HUES6 (cell line): ENCODE measurements around the gene GIMAP1.

Experiments
- H3K27ac ChIP-seq: 2 replicates; pipeline ENCODE4 v1.7.0; 2013; ENCODE audit warnings: low read depth, mild to moderate bottlenecking, low read length, inconsistent platforms
- H3K27me3 ChIP-seq: 2 replicates; pipeline ENCODE4 v1.6.1; 2013; ENCODE audit warnings: low read length; ENCODE audit not compliant: control insufficient read depth, insufficient read depth
- H3K36me3 ChIP-seq: 2 replicates; pipeline ENCODE4 v1.6.1; 2013; ENCODE audit warnings: low read length; ENCODE audit not compliant: control insufficient read depth, insufficient read depth
- H3K4me1 ChIP-seq: 2 replicates; pipeline ENCODE4 v1.6.1; 2013; ENCODE audit warnings: low read length; ENCODE audit not compliant: control insufficient read depth, insufficient read depth
- H3K4me3 ChIP-seq: 2 replicates; pipeline ENCODE4 v1.5.1; 2013; ENCODE audit warnings: low read depth, low read length
- H3K9ac ChIP-seq: one replicate; pipeline ENCODE4 v1.6.1; 2013; ENCODE audit warnings: mild to moderate bottlenecking, low read length
- H3K9me3 ChIP-seq: 2 replicates; pipeline ENCODE4 v1.6.1; 2013; ENCODE audit warnings: low read depth, low read length; ENCODE audit not compliant: control insufficient read depth, insufficient read depth

The GIMAP1 gene

GRCh38 chr7:150688630-150689029 lies 27.8 kb upstream of the GIMAP1 start:
- no peak overlapping the region for H3K4me3 ChIP-seq
- H3K4me1 ChIP-seq: no peaks in the 10 kb centered on the region
- no peaks in the 10 kb centered on the region for H3K36me3 ChIP-seq
- no peaks in the 10 kb centered on the region for H3K9me3 ChIP-seq
- H3K9ac ChIP-seq: no peak overlapping the region
- peaks cover 62% of the 10 kb centered on the region for H3K27me3 ChIP-seq
- no peak overlapping the region for H3K27ac ChIP-seq

GRCh38 chr7:150695654-150696053 lies 20.8 kb upstream of the GIMAP1 start:
- Histone ChIP-seq H3K27me3 (peaks cover 18% of the 10 kb centered on the region), H3K4me1 (no peaks in the 10 kb centered on the region), H3K36me3 (no peaks in the 10 kb centered on the region), H3K9me3 (peaks cover 8% of the 10 kb centered on the region; the same call in 1 of the 2 replicates), H3K4me3 (no peak overlapping the region), H3K9ac (no peak overlapping the region), H3K27ac (no peak overlapping the region)

- no peak overlapping the region for H3K4me3 ChIP-seq
- H3K9ac ChIP-seq: no peak overlapping the region
- peaks cover 32% of the 10 kb centered on the region for H3K9me3 ChIP-seq
- no peaks in the 10 kb centered on the region for H3K36me3 ChIP-seq
- no peak overlapping the region for H3K27ac ChIP-seq
- no peaks in the 10 kb centered on the region for H3K4me1 ChIP-seq
- H3K27me3 ChIP-seq: no peaks in the 10 kb centered on the region
Observed at GRCh38 chr7:150703209-150703608, 13.2 kb upstream of the GIMAP1 start.

DNA sequence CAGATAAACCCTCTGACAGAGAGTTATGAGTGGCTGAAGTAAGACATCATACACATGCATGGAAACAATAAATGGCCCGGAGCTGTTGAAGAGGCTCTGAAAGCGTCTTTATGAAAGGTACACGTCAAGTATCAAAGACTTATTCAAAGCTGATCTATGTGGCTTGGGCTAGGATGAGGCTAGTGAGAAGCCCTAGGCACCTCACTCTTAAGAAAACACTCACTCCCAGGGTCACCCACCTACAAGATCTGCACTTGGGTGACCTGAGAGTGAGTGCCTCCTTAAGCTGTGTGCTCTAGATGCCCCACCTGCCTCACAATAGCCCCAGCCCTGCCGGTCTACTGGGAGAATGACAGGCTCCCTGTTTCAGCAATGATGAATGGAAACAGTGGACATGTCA lies 1.1 kb upstream of the GIMAP1 start:
- H3K27ac ChIP-seq: no peak overlapping the region
- H3K9ac ChIP-seq: no peak overlapping the region
- H3K36me3 ChIP-seq: no peaks in the 10 kb centered on the region
- no peak overlapping the region for H3K4me3 ChIP-seq
- H3K9me3 ChIP-seq: no peaks in the 10 kb centered on the region
- H3K4me1 ChIP-seq: no peaks in the 10 kb centered on the region
- H3K27me3 ChIP-seq: peaks cover 61% of the 10 kb centered on the region

DNA sequence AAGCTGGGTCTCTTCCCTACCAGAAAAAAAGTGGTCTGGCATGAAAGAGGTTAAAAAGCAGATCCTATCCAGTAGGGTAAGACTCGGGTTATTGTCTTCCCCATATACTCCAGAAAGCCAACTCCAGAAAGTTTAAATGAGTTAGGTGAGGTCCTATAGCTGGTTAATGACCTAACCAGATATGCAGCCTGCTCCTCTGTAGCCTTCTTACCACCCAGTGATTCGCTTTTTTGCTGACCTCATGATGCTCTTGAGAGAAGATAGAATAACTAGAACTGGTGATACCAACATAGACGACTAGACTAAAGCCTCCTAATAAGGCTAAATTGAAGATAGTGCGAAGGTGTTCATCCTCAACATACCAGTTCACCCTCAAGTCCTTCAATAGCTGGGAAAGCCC lies 675 bp upstream of the GIMAP1 start:
- H3K27ac ChIP-seq: no peak overlapping the region
- no peaks in the 10 kb centered on the region for H3K9me3 ChIP-seq
- H3K36me3 ChIP-seq: no peaks in the 10 kb centered on the region
- no peaks in the 10 kb centered on the region for H3K4me1 ChIP-seq
- no peak overlapping the region for H3K4me3 ChIP-seq
- H3K9ac ChIP-seq: no peak overlapping the region
- H3K27me3 ChIP-seq: peaks cover 65% of the 10 kb centered on the region

- H3K4me3 ChIP-seq: no peak overlapping the region
- no peak overlapping the region for H3K27ac ChIP-seq
- H3K9ac ChIP-seq: no peak overlapping the region
Observed at GRCh38 chr7:150716939-150717338, 526 bp downstream of the GIMAP1 start.

DNA sequence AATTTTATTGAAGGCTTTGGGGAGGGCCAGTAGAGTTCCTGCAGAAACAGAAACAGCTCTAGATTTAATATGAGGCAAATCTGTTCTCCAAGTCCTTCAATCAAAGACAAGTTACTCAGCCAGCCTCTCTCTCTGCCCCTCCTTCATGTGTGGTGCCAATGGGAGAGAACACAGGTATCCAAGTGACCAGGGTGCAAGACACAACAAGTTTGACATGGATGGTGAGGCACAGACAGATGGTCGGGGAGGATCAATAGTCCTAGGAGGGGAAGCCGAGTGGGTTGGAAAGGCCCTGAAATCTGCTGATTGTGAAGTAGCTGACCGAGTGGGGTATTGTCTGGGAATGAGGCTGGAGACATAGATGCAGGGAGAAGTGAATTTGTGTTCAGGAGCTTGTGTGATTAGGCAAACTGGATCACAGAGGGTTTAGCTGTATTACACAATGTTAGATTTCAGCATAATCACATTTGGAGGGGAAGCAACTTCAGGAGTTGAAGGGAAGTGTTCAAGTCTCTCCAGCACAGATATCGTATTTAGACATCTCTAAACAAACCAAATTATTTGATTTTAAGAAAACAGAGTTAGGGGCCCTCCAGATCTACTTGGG lies 1.5 kb downstream of the GIMAP1 start:
- H3K4me1 ChIP-seq: no peaks in the 10 kb centered on the region
- H3K27ac ChIP-seq: no peak overlapping the region
- H3K27me3 ChIP-seq: peaks cover 86% of the 10 kb centered on the region
- no peak overlapping the region for H3K9ac ChIP-seq
- H3K9me3 ChIP-seq: no peaks in the 10 kb centered on the region
- H3K4me3 ChIP-seq: no peak overlapping the region
- no peaks in the 10 kb centered on the region for H3K36me3 ChIP-seq

More at GRCh38 chr7:150716939-150717338, 526 bp downstream of the GIMAP1 start:
- Histone ChIP-seq H3K9me3 (no peaks in the 10 kb centered on the region), H3K27me3 (peaks cover 76% of the 10 kb centered on the region), H3K4me1 (no peaks in the 10 kb centered on the region), H3K36me3 (no peaks in the 10 kb centered on the region)

DNA sequence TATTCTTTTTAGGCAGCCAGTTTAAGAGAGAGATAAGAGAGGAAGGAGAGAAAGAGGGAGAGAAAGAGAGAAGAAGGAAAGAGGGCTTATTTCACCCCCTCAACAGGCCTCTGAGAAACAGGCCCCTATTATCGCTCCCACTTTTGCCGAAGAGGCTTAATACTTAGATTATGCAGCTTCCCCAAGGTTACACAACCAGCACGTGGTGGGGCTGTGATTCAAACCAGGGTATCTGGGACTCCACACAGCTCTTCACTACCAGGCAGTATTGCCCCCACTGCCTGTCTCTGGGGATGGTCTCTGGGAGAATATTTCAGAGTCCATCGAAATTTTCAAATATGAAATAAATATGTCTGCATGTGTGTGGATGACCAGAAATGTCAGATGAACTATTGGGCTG lies 3.0 kb downstream of the GIMAP1 start:
- Histone ChIP-seq H3K27me3 (peaks cover 99% of the 10 kb centered on the region), H3K4me3 (no peak overlapping the region), H3K9me3 (no peaks in the 10 kb centered on the region), H3K27ac (no peak overlapping the region), H3K9ac (no peak overlapping the region), H3K36me3 (no peaks in the 10 kb centered on the region), H3K4me1 (no peaks in the 10 kb centered on the region)

GRCh38 chr7:150719960-150720891 lies 3.8 kb downstream of the GIMAP1 start:
- H3K4me1 ChIP-seq: no peaks in the 10 kb centered on the region
- no peak overlapping the region for H3K4me3 ChIP-seq
- H3K27ac ChIP-seq: no peak overlapping the region
- no peaks in the 10 kb centered on the region for H3K36me3 ChIP-seq
- H3K27me3 ChIP-seq: peaks cover 99% of the 10 kb centered on the region
- no peaks in the 10 kb centered on the region for H3K9me3 ChIP-seq
- H3K9ac ChIP-seq: no peak overlapping the region

DNA sequence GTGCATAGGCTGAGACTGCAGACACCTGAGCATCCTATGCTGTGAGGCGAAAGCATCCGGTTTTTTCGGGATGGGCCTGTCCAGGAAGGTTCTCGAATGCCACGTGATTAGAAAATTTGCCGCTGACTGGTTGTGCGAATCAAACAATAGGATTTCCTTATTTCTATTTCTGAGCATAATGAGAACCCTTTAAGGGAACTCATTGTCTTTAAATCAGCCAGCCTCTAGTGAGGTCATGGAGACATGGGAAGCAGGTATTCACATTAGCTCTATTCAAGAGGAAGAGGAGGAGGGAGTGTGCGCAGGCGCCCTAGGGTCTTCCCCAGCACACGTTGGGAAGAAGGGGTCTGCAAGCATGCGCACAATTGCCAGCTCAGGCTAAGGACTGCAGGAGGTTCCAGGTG lies 5.6 kb downstream of the GIMAP1 start:
- H3K9ac ChIP-seq: no peak overlapping the region
- no peaks in the 10 kb centered on the region for H3K36me3 ChIP-seq
- H3K4me3 ChIP-seq: no peak overlapping the region
- 0 out of 2 replicates have a peak, but pooled peaks cover 5% of the 10 kb centered on the region for H3K9me3 ChIP-seq
- H3K27ac ChIP-seq: no peak overlapping the region
- no peaks in the 10 kb centered on the region for H3K4me1 ChIP-seq
- peaks cover 99% of the 10 kb centered on the region for H3K27me3 ChIP-seq

DNA sequence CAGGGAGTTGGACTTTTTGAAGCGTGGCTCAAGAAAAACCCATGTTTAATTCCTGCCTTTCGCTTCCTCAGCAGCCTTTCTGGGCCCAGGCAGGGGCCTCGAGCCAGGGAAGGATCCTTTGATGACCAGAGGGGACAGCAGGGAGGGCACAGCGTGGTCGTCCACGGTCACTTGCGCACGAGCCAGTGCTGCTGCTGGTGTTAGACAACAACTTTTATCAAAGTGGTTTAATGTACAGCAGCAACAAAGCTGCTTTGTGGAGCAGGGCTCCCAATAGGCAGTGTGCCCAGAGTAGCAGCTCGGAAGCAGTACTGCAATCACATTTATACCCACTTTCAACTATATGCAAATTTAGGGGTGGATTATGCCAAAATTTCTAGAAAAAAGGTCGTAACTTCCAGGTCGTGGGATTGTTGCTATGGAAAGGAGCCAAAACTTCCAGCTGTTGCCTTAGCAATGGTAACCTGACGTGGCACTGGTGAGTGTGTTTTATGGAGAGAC lies 6.1 kb downstream of the GIMAP1 start:
- Histone ChIP-seq H3K9me3 (peaks cover 5% of the 10 kb centered on the region; the same call in 1 of the 2 replicates), H3K27ac (no peak overlapping the region), H3K9ac (no peak overlapping the region), H3K4me1 (no peaks in the 10 kb centered on the region), H3K36me3 (no peaks in the 10 kb centered on the region), H3K27me3 (peaks cover 99% of the 10 kb centered on the region), H3K4me3 (no peak overlapping the region)
